ENCODE data around the gene MIPOL1. TPM values are rescaled to one million over a fixed set of nuclear protein-coding genes. Genes with fewer than 3 reads are reported as not detected.
A peak's percentile ranks its signal among the peaks of the same experiment; 100 is the strongest.
"Not testable (repeated sequence)": the region's sequence is repeated elsewhere in the genome, so short reads cannot be mapped to it uniquely, and the experiment has no call there.

Gene MIPOL1
- total RNA-seq, 4 donors from 2014 or later: 17.0 to 43.4 (median 30.2) TPM

DNA sequence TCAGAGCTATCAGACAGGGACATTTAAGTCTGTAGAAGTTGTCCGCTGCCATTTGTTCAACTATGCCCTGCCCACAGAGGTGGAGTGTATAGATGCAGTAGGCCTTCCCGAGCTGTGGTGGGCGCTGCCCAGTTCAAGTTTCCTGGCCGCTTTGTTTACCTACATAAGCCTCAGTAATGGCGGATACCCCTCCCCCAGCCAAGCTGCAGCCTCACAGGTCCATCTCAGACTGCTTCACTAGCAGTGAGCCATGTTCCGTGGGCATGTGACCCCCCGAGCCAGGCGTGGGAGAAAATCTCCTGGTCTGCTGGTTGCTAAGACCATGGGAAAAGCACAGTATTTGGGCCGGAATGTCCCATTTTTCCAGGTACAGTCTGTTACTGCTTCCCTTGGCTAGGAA is 165.9 kb downstream of the MIPOL1 start:
- intact Hi-C loops (cut with DNase I): no loop called here
- WGBS, 2 donors: 96 to 100% methylated on average over 6 to 9 of the region's 9 CpGs
- Histone ChIP-seq H3K27ac (no peak overlapping the region), H3K27me3 (no peaks in the 10 kb centered on the region), H3K36me3 (no peaks in the 10 kb centered on the region), H3K9me3 (no peaks in the 10 kb centered on the region), H3K4me3 (replicated peaks in 1 of 3) (no peak overlapping the region), H3K4me1 (no peaks in the 10 kb centered on the region)
- DNase-seq: no peak
- TF ChIP-seq CTCF (IDR thresholded peaks at IDR 0.05) (no peak), POLR2A (IDR thresholded peaks at IDR 0.05) (no peak)

GRCh38 chr14:37369425-37369824 is 171.7 kb downstream of the MIPOL1 start:
- H3K4me1 ChIP-seq: no peaks in the 10 kb centered on the region
- no peaks in the 10 kb centered on the region for H3K9me3 ChIP-seq
- H3K36me3 ChIP-seq: no peaks in the 10 kb centered on the region
- intact Hi-C loops (cut with DNase I): no loop called here
- no peak overlapping the region for H3K4me3 ChIP-seq (replicated peaks in 1 of 3)
- DNase-seq: no peak
- WGBS, 2 donors: 59 to 61% methylated on average over 5 of the region's 5 CpGs
- no peaks in the 10 kb centered on the region for H3K27me3 ChIP-seq
- H3K27ac ChIP-seq: no peak overlapping the region
- TF ChIP-seq POLR2A (IDR thresholded peaks at IDR 0.05) (no peak), CTCF (IDR thresholded peaks at IDR 0.05) (no peak)

DNA sequence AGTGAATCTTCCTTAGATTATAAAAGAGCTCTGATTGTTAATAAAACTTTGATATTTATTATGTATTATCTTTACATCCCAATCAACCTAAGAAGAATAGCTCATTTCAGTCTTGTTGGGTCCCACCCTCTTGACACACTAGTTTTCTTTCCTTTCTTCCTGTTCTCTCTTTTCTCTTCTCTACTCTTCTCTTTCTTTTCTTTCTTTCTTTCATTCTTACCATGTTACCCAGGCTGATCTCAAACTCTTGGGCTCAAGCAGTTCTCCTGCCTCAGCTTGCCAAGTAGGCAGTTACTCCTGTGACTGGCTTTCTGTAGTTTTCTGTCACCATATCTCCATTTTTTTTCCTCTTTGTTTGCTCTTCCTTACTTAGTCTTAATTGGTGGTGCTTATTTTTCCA is 177.8 kb downstream of the MIPOL1 start:
- intact Hi-C loops (cut with DNase I): no loop called here

DNA sequence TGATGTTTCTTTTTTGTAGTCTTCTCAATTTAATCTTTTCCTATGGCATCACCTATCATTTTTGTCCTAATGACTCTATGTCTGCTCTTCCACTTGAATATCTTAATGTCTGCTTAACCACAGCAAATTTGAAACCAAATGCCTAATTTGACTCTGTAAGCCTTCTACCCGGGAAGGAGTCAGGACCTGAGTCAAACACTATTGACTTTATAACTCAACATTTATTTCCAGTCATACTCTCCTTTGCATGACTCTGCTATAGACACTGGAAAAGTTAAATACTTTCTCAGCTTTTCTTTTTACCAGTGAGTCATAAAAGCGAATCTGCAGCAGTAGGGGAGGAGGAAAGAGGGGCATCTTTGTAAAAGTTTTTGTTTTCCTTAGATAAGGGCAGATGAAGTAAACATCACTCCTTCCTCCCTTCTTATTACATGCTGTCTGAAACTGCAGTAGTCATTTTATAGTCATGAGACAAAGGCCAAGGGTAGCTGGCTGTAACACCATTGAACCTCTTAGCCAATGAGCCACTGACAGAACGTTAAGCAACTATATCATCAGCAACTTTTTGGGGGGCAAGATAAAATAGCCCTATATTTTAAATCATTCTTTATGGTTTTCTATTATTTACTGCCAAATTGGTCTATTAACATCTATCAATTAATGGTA is 179.3 kb downstream of the MIPOL1 start:
- Histone ChIP-seq H3K27ac (no peak overlapping the region), H3K36me3 (no peaks in the 10 kb centered on the region), H3K4me3 (replicated peaks in 1 of 3) (no peak overlapping the region), H3K9me3 (no peaks in the 10 kb centered on the region), H3K27me3 (no peaks in the 10 kb centered on the region), H3K4me1 (no peaks in the 10 kb centered on the region)
- 79 to 92% methylated on average over 3 of the region's 3 CpGs for WGBS, 2 donors
- intact Hi-C loops (cut with DNase I): no loop called here
- no peak for TF ChIP-seq CTCF (IDR thresholded peaks at IDR 0.05)
- TF ChIP-seq POLR2A (IDR thresholded peaks at IDR 0.05): no peak
- DNase-seq: no peak

More for the DNA sequence above, 177.8 kb downstream of the MIPOL1 start:
- H3K4me1 ChIP-seq: no peaks in the 10 kb centered on the region
- H3K27ac ChIP-seq: no peak overlapping the region
- no peak overlapping the region for H3K4me3 ChIP-seq (replicated peaks in 1 of 3)
- no peaks in the 10 kb centered on the region for H3K9me3 ChIP-seq
- H3K27me3 ChIP-seq: no peaks in the 10 kb centered on the region
- no peaks in the 10 kb centered on the region for H3K36me3 ChIP-seq
- no peak for DNase-seq
- TF ChIP-seq CTCF (IDR thresholded peaks at IDR 0.05) (no peak), POLR2A (IDR thresholded peaks at IDR 0.05) (no peak)

- intact Hi-C loops (cut with DNase I): no loop called here
- Histone ChIP-seq H3K36me3 (no peaks in the 10 kb centered on the region), H3K27ac (no peak overlapping the region), H3K4me3 (replicated peaks in 1 of 3) (no peak overlapping the region), H3K9me3 (no peaks in the 10 kb centered on the region), H3K27me3 (no peaks in the 10 kb centered on the region), H3K4me1 (no peaks in the 10 kb centered on the region)
- TF ChIP-seq POLR2A (IDR thresholded peaks at IDR 0.05) (no peak), CTCF (IDR thresholded peaks at IDR 0.05) (no peak)
- WGBS, 2 donors: 65 to 67% methylated on average over 6 of the region's 6 CpGs
- DNase-seq: peak in 1 of 2 donors; percentile 3
These were observed 187.3 kb downstream of the MIPOL1 start for GRCh38 chr14:37384870-37385596.

GRCh38 chr14:37397157-37397940 is 199.6 kb downstream of the MIPOL1 start:
- H3K9me3 ChIP-seq; DNase-seq; H3K27ac ChIP-seq; H3K27me3 ChIP-seq; intact Hi-C loops (cut with DNase I); H3K4me1 ChIP-seq; H3K4me3 ChIP-seq (replicated peaks in 1 of 3); H3K36me3 ChIP-seq: not testable (repeated sequence)
- WGBS, 2 donors: 87 to 93% methylated on average over 8 of the region's 8 CpGs
